Measurements from ENCODE around the gene PHPT1.

The PHPT1 gene

DNA sequence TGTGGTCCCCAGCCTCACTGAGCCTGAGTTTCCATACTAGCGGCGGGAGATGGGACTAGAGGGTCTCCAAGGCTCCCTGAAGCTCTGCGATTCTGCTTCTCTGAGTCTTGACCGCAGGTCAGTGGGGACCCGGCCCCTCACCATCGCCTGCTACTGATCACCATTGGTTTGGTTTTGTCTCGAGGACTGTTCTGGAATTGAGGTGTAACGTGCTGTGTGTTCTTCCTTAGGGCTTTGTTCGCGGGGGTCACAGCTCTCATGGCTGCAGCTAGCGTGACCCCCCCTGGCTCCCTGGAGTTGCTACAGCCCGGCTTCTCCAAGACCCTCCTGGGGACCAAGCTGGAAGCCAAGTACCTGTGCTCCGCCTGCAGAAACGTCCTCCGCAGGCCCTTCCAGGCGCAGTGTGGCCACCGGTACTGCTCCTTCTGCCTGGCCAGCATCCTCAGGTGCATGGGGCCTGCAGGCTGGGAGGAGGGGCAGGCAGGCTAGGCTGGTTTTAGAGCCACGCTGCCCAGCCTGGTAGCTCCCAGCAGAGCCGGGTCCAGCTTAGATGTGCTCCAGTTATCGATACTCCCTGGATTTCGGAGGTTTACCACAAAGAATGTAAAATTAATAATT lies 49.4 kb downstream of the PHPT1 start:
- H4K20me1 ChIP-seq (ENCODE audit: insufficient read depth, low read length): peaks cover 60% of the 10 kb centered on the region
- peaks cover 88% of the 10 kb centered on the region for H3K79me2 ChIP-seq (ENCODE audit: insufficient read depth, low read length)
- no peaks in the 10 kb centered on the region for H3K9me3 ChIP-seq (ENCODE audit: insufficient read depth, low read length, severe bottlenecking)
- no peaks in the 10 kb centered on the region for H3K27me3 ChIP-seq (ENCODE audit: insufficient read depth, low read length, poor library complexity)
- H3K4me2 ChIP-seq (ENCODE audit: insufficient read depth, low read length): no peak overlapping the region
- H3K36me3 ChIP-seq (ENCODE audit: insufficient read depth, low read length): peaks cover 66% of the 10 kb centered on the region
- no peak for ATAC-seq (ENCODE audit: insufficient read depth, low read depth)
- no peak overlapping the region for H3K4me3 ChIP-seq (ENCODE audit: low read depth in 1 of 2, low read length in 2 of 2)
- no peak for DNase-seq
- no peak overlapping the region for H2AFZ ChIP-seq (ENCODE audit: low read depth, low read length)
- no peak overlapping the region for H3K27ac ChIP-seq (ENCODE audit: low read length)
- TF ChIP-seq EZH2 (IDR thresholded peaks at IDR 0.05; ENCODE audit: borderline replicate concordance, low read depth, low read length, severe bottlenecking): no peak
- TF ChIP-seq, protein P1, sequence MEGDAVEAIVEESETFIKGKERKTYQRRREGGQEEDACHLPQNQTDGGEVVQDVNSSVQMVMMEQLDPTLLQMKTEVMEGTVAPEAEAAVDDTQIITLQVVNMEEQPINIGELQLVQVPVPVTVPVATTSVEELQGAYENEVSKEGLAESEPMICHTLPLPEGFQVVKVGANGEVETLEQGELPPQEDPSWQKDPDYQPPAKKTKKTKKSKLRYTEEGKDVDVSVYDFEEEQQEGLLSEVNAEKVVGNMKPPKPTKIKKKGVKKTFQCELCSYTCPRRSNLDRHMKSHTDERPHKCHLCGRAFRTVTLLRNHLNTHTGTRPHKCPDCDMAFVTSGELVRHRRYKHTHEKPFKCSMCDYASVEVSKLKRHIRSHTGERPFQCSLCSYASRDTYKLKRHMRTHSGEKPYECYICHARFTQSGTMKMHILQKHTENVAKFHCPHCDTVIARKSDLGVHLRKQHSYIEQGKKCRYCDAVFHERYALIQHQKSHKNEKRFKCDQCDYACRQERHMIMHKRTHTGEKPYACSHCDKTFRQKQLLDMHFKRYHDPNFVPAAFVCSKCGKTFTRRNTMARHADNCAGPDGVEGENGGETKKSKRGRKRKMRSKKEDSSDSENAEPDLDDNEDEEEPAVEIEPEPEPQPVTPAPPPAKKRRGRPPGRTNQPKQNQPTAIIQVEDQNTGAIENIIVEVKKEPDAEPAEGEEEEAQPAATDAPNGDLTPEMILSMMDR (IDR thresholded peaks at IDR 0.05; ENCODE audit: borderline replicate concordance, extremely low read depth, low read length, poor library complexity, severe bottlenecking): no peak
- no peak overlapping the region for H3K9ac ChIP-seq (ENCODE audit: low read depth, low read length)
- H3K4me1 ChIP-seq (ENCODE audit: insufficient read depth, low read length): no peaks in the 10 kb centered on the region

DNA sequence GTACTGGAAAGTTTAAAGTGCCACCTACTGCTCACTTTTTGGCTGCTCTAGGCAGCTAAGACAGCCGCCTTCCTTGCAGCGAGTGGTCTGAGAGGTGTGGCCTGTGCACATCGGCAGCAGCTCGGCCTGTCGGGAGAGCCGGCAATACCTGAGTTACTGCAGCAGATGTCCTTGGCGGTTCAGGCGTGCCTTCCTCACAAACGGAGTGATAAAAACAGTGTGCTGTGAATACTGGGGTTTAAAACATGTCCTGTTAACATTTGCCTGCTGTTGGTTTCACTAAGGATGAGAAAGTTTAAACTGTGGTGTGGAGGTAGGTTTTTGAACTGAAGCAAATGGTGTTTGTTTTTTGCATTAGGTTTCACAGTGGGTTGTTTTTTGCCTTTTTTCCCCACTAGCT lies 50.0 kb downstream of the PHPT1 start:
- TF ChIP-seq, protein P1 (IDR thresholded peaks at IDR 0.05; ENCODE audit: borderline replicate concordance, extremely low read depth, low read length, poor library complexity, severe bottlenecking): no peak
- no peak for TF ChIP-seq EZH2 (IDR thresholded peaks at IDR 0.05; ENCODE audit: borderline replicate concordance, low read depth, low read length, severe bottlenecking)
- H3K4me1 ChIP-seq (ENCODE audit: insufficient read depth, low read length): no peaks in the 10 kb centered on the region
- no peak overlapping the region for H3K4me3 ChIP-seq (ENCODE audit: low read depth in 1 of 2, low read length in 2 of 2)
- H3K4me2 ChIP-seq (ENCODE audit: insufficient read depth, low read length): no peak overlapping the region
- H3K27ac ChIP-seq (ENCODE audit: low read length): no peak overlapping the region
- no peak overlapping the region for H2AFZ ChIP-seq (ENCODE audit: low read depth, low read length)
- no peaks in the 10 kb centered on the region for H3K27me3 ChIP-seq (ENCODE audit: insufficient read depth, low read length, poor library complexity)
- peaks cover 86% of the 10 kb centered on the region for H3K79me2 ChIP-seq (ENCODE audit: insufficient read depth, low read length)
- peaks cover 72% of the 10 kb centered on the region for H3K36me3 ChIP-seq (ENCODE audit: insufficient read depth, low read length)
- H3K9me3 ChIP-seq (ENCODE audit: insufficient read depth, low read length, severe bottlenecking): no peaks in the 10 kb centered on the region
- ATAC-seq (ENCODE audit: insufficient read depth, low read depth) (no peak), DNase-seq (no peak)
- H3K9ac ChIP-seq (ENCODE audit: low read depth, low read length): no peak overlapping the region
- peaks cover 60% of the 10 kb centered on the region for H4K20me1 ChIP-seq (ENCODE audit: insufficient read depth, low read length)

DNA sequence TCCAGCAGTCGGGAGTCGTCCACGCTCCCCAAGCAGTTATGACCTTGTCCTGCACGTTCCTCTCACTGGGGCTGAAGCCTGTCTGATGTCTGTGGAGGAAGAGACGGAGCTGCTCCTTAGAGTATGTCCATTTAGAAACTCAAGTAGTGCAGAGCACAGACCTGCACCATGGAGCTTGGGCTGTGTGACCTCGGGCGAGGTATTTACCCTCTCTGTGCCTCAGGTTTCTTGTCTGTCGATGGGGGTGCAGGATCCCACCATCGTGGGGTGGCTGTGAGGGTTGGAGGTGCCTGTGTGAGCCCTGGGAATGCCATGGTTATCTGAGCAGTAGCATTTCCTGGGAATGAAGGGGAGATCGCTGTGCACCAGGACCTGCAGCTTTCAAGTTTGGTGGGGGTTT lies 51.3 kb downstream of the PHPT1 start:
- no peak for ATAC-seq (ENCODE audit: insufficient read depth, low read depth)
- no peak for TF ChIP-seq EZH2 (IDR thresholded peaks at IDR 0.05; ENCODE audit: borderline replicate concordance, low read depth, low read length, severe bottlenecking)
- TF ChIP-seq, protein P1 (IDR thresholded peaks at IDR 0.05; ENCODE audit: borderline replicate concordance, extremely low read depth, low read length, poor library complexity, severe bottlenecking): no peak
- Histone ChIP-seq H3K79me2 (ENCODE audit: insufficient read depth, low read length) (peaks cover 82% of the 10 kb centered on the region), H3K4me3 (ENCODE audit: low read depth in 1 of 2, low read length in 2 of 2) (no peak overlapping the region), H4K20me1 (ENCODE audit: insufficient read depth, low read length) (peaks cover 58% of the 10 kb centered on the region), H3K27ac (ENCODE audit: low read length) (no peak overlapping the region), H3K4me2 (ENCODE audit: insufficient read depth, low read length) (no peak overlapping the region), H3K36me3 (ENCODE audit: insufficient read depth, low read length) (peaks cover 75% of the 10 kb centered on the region), H2AFZ (ENCODE audit: low read depth, low read length) (no peak overlapping the region), H3K9me3 (ENCODE audit: insufficient read depth, low read length, severe bottlenecking) (no peaks in the 10 kb centered on the region), H3K9ac (ENCODE audit: low read depth, low read length) (no peak overlapping the region), H3K27me3 (ENCODE audit: insufficient read depth, low read length, poor library complexity) (no peaks in the 10 kb centered on the region), H3K4me1 (ENCODE audit: insufficient read depth, low read length) (no peaks in the 10 kb centered on the region)
- DNase-seq: no peak
